Testis (tissue), 2 donors: ENCODE measurements around the gene PPM1H.

ENCODE experiments used
- CTCF ChIP-seq, 3 experiments: fragments of 450-650 bp in 2 of 3; fragments of 200-600 bp in 1 of 3; sonication (generic) in 1 of 3; IDR thresholded peaks; one replicate each; pipeline ENCODE4 v1.5.1; 2016 to 2019; ENCODE audit warnings: antibody characterized with exemption in 3 of 3, mild to moderate bottlenecking in 2 of 3, moderate library complexity in 1 of 3
- POLR2A ChIP-seq: fragments of 450-650 bp; IDR thresholded peaks from one replicate; pipeline ENCODE4 v1.6.1; 2017; ENCODE audit warnings: antibody characterized with exemption, mild to moderate bottlenecking, moderate library complexity

- TF ChIP-seq CTCF (IDR thresholded peaks at IDR 0.05) (no peak), POLR2A (no peak)
These were observed 22.4 kb upstream of the PPM1H start for GRCh38 chr12:62957233-62957953.
